ES-I3 (cell line): Measurements from ENCODE around the gene GTPBP1.

Experiments used
- H3K36me3 ChIP-seq: 2 replicates; pipeline ENCODE4 v1.6.1; 2013; ENCODE audit warnings: mild to moderate bottlenecking, low read length, control low read depth, moderate library complexity; ENCODE audit not compliant: insufficient read depth
- H3K4me1 ChIP-seq: 2 replicates; pipeline ENCODE4 v1.6.1; 2013; ENCODE audit warnings: mild to moderate bottlenecking, control low read depth, low read length; ENCODE audit not compliant: insufficient read depth
- H3K9ac ChIP-seq: 2 replicates; pipeline ENCODE4 v1.6.1; 2013; ENCODE audit warnings: low read depth, mild to moderate bottlenecking, low read length, moderate library complexity
- H3K9me3 ChIP-seq: 2 replicates; pipeline ENCODE4 v1.6.1; 2013; ENCODE audit warnings: mild to moderate bottlenecking, low read length, moderate library complexity; ENCODE audit not compliant: control insufficient read depth, insufficient read depth

GTPBP1 gene

DNA sequence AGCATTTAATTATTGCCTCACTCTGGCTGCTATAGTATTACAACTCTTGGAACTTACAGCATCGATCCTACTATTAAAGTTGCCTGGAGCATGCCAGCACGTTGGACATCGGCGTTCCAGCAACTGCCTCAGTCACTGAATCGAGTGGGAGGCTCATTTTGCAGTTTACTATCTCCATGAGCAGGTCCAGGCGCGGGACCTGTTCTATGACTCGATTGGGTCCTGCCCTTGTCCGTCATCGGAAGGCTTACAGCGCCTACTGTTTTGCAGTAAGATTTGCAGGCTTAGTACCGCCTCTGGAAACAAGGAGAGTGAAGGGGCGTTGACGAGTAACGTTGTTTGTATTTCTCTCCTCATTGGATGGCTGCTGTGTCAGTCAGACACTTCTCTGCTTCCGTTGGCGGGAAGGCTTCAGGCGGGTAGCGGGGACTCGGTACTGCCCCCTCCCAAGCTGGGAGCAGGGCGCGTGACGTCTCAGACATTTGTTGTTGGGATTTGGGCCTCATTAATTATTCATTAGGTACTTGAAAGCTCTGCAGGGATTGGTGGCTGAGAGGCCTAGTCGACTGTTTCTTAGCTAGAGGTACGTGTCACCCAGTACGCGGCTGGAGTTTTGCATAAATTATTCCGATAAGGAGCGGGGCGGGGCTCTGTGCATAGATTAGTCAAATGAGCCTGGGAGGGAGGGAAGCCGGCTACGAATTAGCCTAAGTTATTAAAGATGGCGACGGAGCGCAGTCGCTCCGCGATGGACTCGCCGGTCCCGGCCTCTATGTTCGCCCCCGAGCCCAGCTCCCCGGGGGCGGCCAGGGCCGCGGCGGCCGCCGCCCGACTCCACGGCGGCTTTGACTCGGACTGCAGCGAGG lies at the start of gene GTPBP1:
Gene GTPBP1, plus strand, starts transcription at position 710 of the 866 bp plus-strand sequence. Its CDS starts 12 bp downstream, at position 722.
- H3K9ac ChIP-seq, result peak within 1 kb of the TSS; percentile 76
- peaks cover 22% of the 10 kb centered on the region; the same call in 1 of the 2 replicates for H3K4me1 ChIP-seq
- H3K36me3 ChIP-seq, result no peaks in the 10 kb centered on the region

DNA sequence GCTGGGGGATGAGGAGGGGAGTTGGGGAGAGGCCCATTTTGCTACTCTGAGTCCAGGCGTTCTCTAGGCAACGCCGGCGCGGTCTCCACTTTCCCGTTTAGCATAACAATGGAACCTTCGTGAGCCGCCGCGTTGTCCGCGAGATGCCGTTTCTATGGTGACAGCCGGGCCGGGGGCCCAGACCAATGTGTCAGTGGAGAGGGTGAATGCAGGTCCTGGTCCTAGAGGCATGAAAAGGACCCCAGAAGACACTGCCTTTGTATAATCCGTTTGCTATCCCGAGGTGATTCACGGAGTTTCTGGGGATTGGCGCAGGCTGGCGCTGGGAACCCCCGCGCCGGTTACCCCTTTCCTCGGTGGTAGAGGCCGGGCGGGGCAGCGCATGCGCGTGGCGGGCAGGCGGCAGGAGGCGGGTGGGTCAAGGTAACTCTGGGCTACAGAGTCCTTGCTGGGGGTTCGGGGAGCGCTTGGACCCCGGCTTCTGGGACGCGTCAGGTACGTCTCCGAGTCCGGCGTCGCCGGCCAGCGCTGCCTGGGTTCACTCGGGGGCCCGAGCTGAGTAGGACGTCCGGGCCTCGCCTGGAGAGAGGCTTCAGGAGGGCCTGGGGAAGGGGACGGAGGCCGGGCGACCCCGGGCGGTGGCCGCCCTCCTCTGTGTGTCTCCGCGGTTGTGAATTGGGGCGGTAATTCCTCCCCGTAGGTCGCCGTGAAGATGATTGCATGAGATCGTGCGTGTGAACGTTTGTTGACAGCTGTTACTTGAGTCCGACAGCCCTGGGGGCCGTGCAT lies 49.3 kb upstream of the GTPBP1 start, which contains the start of the genes CBY1 and FAM227A:
Gene CBY1, plus strand, starts transcription at position 383 of the 789 bp plus-strand sequence. CDS start 11,417 bp downstream, outside the sequence.
Gene FAM227A, minus strand, starts transcription at position 137 of the 789 bp plus-strand sequence. CDS start 6,224 bp downstream, outside the sequence.
- Histone ChIP-seq H3K4me1 (no peaks in the 10 kb centered on the region), H3K9me3 (no peaks in the 10 kb centered on the region), H3K36me3 (no peaks in the 10 kb centered on the region), H3K9ac (peak within 1 kb of the TSS; percentile 71)

More for the DNA sequence above, at the start of gene GTPBP1:
- H3K9me3 ChIP-seq, result no peaks in the 10 kb centered on the region

DNA sequence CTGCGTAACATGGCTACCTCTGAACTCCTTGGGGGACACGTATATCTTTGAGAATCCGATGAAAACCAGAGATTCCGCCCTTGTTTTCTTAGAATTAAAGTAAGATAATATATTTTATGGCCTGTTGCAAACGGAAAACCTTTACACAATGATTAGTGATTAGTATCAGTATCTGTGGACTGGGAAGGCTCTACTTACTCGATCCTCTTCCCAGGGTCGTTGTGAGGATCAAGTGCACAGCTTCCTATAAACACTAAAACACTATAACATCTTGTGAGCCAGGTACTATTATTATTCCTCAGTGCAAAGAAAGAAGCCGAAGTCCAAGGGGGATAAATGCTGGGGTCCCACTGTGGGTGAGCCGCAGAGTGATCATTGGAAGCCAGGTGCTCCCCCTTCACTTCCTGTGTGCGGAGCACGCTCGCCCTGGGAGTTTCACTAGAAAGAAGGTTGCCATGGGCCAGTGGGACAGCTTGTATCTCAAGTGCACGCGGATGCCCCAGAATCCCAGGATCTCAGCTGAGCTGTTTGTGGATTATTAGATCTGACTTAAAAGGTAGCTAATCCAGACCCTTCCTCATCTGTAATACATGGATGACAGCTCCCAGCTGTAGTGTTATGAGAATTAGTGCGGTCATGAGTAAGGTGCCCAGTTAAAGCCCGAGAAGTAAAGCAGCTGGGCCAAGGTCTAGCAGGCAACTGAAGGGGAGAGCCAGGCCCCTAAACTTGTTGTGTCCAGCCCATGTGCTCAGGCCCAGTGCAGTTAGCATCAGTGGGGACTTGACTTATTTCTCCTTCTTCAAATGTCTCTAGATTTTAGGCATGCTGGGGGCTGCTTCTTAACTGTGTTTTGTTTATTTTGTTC lies 48.5 kb upstream of the GTPBP1 start:
- Histone ChIP-seq H3K9me3 (no peaks in the 10 kb centered on the region), H3K9ac (peak overlapping the region; percentile 71), H3K4me1 (no peaks in the 10 kb centered on the region), H3K36me3 (no peaks in the 10 kb centered on the region)

DNA sequence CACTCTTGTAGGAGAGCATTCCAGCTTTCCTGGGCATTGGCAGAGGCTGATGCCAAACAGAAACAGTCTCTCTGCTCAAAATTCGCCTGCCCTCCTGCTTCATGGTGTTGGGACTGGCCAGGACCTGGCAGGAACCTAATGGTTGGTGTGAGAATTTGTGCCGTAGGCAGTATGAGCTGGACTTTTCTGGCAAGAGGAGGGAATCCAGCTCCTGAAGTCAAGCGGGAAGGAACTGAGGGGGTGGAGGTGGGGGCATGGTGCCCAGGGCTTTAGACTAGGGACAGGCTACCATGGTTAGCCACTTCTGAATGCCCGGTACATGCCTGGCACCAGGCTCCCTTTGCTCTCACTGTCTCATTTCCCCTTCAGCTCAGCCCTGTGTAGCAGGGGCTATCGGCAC lies 30.9 kb upstream of the GTPBP1 start:
- Histone ChIP-seq H3K4me1 (no peaks in the 10 kb centered on the region), H3K9ac (no peak overlapping the region), H3K9me3 (no peaks in the 10 kb centered on the region), H3K36me3 (no peaks in the 10 kb centered on the region; the same call in 1 of the 2 replicates)

DNA sequence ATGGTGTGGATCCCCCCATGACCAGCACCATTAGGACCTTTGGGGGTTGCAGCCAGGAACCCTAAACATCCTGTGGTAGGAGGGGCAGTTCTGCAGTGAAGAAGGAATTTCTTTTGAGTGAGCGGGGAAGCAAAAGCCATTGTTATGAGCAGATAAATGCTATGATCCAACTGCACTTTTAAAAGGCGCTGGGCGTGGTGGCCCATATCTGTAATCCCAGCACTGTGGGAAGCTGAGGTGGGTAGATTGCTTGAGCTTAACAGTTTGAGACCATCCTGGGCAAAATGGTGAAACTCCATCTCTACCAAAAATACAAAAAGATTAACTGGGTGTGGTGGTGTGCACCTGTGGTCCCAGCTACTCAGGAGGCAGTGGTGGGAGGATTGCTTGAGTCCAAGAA lies 29.9 kb upstream of the GTPBP1 start:
- Histone ChIP-seq H3K36me3 (no peaks in the 10 kb centered on the region; the same call in 1 of the 2 replicates), H3K4me1 (no peaks in the 10 kb centered on the region), H3K9ac (no peak overlapping the region), H3K9me3 (no peaks in the 10 kb centered on the region)

- Histone ChIP-seq H3K9ac (peak within 1 kb of the TSS; percentile 93), H3K4me1 (no peaks in the 10 kb centered on the region), H3K9me3 (0 out of 2 replicates have a peak, but pooled peaks cover 4% of the 10 kb centered on the region), H3K36me3 (peaks cover 8% of the 10 kb centered on the region)
These were observed 24.0 kb upstream of the GTPBP1 start, which contains the start of gene TOMM22 for GRCh38 chr22:38681582-38682335. TSS of gene TOMM22 (plus strand) at chr22:38681957. CDS start at chr22:38681979, 22 bp downstream.

DNA sequence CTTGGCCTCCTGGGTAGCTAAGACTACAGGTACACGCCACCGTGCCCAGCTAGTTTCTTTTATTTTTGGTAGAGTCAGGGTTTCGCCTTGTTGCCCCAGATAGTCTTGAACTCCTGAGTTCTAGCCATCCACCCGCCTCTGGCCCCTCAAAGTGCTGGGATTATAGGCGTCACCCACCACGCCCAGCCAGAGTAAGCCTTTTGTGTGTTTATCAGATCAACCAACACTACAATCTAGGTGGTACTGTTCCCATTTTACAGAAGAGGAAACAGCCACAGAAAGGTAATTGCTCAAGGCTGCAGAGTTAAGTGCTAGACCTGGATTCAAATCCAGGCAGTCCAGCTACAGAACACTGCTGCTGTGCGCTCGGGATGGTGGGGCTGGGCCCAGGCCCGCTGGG lies 20.8 kb upstream of the GTPBP1 start:
- Histone ChIP-seq H3K4me1 (no peaks in the 10 kb centered on the region), H3K9ac (no peak overlapping the region), H3K9me3 (0 out of 2 replicates have a peak, but pooled peaks cover 4% of the 10 kb centered on the region), H3K36me3 (peaks cover 12% of the 10 kb centered on the region)

- 0 out of 2 replicates have a peak, but pooled peaks cover 4% of the 10 kb centered on the region for H3K9me3 ChIP-seq
- H3K4me1 ChIP-seq, result no peaks in the 10 kb centered on the region
- no peak overlapping the region for H3K9ac ChIP-seq
- peaks cover 12% of the 10 kb centered on the region for H3K36me3 ChIP-seq
These were observed 20.0 kb upstream of the GTPBP1 start for GRCh38 chr22:38685761-38686160.

GRCh38 chr22:38689651-38690050 lies 16.1 kb upstream of the GTPBP1 start:
- H3K9me3 ChIP-seq, result no peaks in the 10 kb centered on the region
- no peaks in the 10 kb centered on the region for H3K4me1 ChIP-seq
- H3K36me3 ChIP-seq, result peaks cover 12% of the 10 kb centered on the region

GRCh38 chr22:38694049-38694448 lies 11.7 kb upstream of the GTPBP1 start:
- Histone ChIP-seq H3K36me3 (peaks cover 8% of the 10 kb centered on the region; the same call in 1 of the 2 replicates), H3K4me1 (peaks cover 26% of the 10 kb centered on the region), H3K9me3 (no peaks in the 10 kb centered on the region), H3K9ac (no peak overlapping the region)

More at GRCh38 chr22:38689651-38690050, 16.1 kb upstream of the GTPBP1 start:
- H3K9ac ChIP-seq, result no peak overlapping the region

DNA sequence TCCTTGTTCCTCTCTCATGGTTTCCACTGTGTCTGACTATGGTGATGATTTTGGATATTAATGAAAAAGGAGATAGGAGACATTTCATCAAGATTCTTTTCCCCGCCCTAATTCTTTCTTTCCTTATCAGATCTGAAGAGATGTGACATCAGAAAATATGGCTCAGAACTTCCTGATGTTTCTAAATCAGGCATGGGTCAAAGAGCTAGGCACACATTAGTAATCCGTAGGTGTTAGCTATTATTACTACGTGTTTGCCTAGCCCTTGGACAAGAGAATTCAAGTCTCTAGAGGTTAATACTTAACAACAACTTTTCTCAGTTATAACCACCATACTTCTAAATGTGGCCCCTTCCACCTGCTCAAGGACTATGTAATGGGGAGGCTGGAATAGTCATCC lies 10.8 kb upstream of the GTPBP1 start:
- H3K9me3 ChIP-seq, result no peaks in the 10 kb centered on the region
- peaks cover 31% of the 10 kb centered on the region for H3K4me1 ChIP-seq

DNA sequence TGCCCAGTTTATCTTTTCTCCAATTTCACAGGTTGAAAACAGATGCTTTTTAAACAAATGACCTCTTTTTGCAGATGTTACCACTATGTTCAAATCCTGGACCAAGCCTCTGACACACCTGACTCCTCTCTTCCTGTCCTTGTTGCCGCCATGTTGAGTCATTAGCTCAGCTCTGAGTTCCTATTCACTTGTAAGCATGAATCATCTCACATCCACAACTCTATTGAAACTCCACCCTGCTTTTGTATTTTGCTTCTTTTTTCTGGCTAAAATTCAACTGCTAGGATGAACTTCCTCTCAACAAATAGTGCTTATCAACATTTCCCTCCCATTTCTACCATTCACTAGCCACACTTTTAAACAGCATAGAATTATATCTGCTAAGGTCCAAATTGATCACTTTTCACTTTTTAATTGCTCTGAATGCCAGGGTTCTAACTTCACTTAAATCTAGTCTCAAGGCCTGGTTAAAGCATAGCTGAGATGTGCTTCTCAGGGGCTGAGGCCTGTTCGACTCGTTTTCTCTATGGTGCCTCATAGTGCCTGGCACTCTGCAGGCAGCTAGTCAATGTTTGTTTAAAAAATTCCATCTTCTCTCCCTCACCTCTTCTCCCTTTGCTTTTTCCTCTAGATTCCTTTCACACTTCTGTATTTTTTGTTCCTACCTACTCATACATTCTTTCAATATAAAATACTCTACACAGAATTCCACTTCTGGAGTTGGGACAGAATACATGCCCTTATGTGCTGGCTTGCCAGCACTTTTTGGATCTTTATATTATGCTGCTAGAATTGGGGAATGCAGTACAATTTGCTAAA lies 8.9 kb upstream of the GTPBP1 start:
- H3K36me3 ChIP-seq, result peaks cover 3% of the 10 kb centered on the region; the same call in 1 of the 2 replicates
- H3K4me1 ChIP-seq, result peaks cover 31% of the 10 kb centered on the region
- H3K9me3 ChIP-seq, result no peaks in the 10 kb centered on the region
- no peak overlapping the region for H3K9ac ChIP-seq

More for the DNA sequence above, 10.8 kb upstream of the GTPBP1 start:
- Histone ChIP-seq H3K36me3 (peaks cover 8% of the 10 kb centered on the region; the same call in 1 of the 2 replicates), H3K9ac (no peak overlapping the region)
